Measurements from ENCODE around the gene OLFML3.

The OLFML3 gene

GRCh38 chr1:113995382-113995781 is 16.1 kb downstream of the OLFML3 start:
- Histone ChIP-seq H3K18ac (ENCODE audit: low read length) (no peak overlapping the region), H3K27me3 (ENCODE audit: control insufficient read depth in 3 of 3, insufficient read depth in 3 of 3, low read depth in 1 of 3, low read length in 3 of 3) (no peaks in the 10 kb centered on the region), H3K14ac (ENCODE audit: low read length) (no peak overlapping the region), H3K4me2 (ENCODE audit: insufficient read depth, low read length, poor library complexity, severe bottlenecking) (no peak overlapping the region), H2AK5ac (ENCODE audit: low read depth, low read length) (no peak overlapping the region), H3K36me3 (replicated peaks in 1 of 2; ENCODE audit: control insufficient read depth in 2 of 2, insufficient read depth in 2 of 2, low read length in 2 of 2) (no peaks in the 10 kb centered on the region), H2BK120ac (ENCODE audit: low read depth, low read length) (no peak overlapping the region), H4K8ac (ENCODE audit: low read depth, low read length) (no peak overlapping the region), H3K79me1 (ENCODE audit: low read depth, low read length) (no peaks in the 10 kb centered on the region), H2BK5ac (ENCODE audit: low read length) (no peak overlapping the region), H3K4me3 (ENCODE audit: low read length in 2 of 2) (no peak overlapping the region), H3K4me1 (ENCODE audit: control insufficient read depth in 2 of 2, insufficient read depth in 1 of 2, low read depth in 1 of 2, low read length in 2 of 2) (no peaks in the 10 kb centered on the region), H3K4ac (ENCODE audit: low read length) (no peak overlapping the region), H4K91ac (ENCODE audit: low read depth, low read length, poor library complexity) (no peak overlapping the region), H3K9me3 (replicated peaks in 1 of 2; ENCODE audit: control insufficient read depth in 2 of 2, insufficient read depth in 1 of 2, low read depth in 1 of 2, low read length in 2 of 2) (peaks cover 3 to 6% of the 10 kb centered on the region in 2 donors), H2BK15ac (ENCODE audit: low read length) (no peak overlapping the region), H3K9ac (ENCODE audit: low read depth, low read length, poor library complexity) (no peak overlapping the region), H2BK12ac (ENCODE audit: low read length) (no peak overlapping the region), H3K23ac (ENCODE audit: low read depth, low read length, poor library complexity) (no peak overlapping the region), H3K27ac (replicated peaks; ENCODE audit: low read length) (no peak overlapping the region), H2AFZ (ENCODE audit: low read length) (no peak overlapping the region)
- no peak for DNase-seq (ENCODE audit: low spot score)
- no CpG with 5 or more reads among the region's 2 CpGs for WGBS, 2 donors (ENCODE audit: extremely low coverage in 2 of 2, insufficient read length in 2 of 2, insufficient replicate concordance in 1 of 2)

GRCh38 chr1:113998361-113998760 is 19.1 kb downstream of the OLFML3 start:
- Histone ChIP-seq H2BK12ac (ENCODE audit: low read length) (no peak overlapping the region), H2AK5ac (ENCODE audit: low read depth, low read length) (no peak overlapping the region), H3K23ac (ENCODE audit: low read depth, low read length, poor library complexity) (no peak overlapping the region), H3K18ac (ENCODE audit: low read length) (no peak overlapping the region), H3K36me3 (replicated peaks in 1 of 2; ENCODE audit: control insufficient read depth in 2 of 2, insufficient read depth in 2 of 2, low read length in 2 of 2) (no peaks in the 10 kb centered on the region), H3K4me2 (ENCODE audit: insufficient read depth, low read length, poor library complexity, severe bottlenecking) (no peak overlapping the region), H3K27ac (replicated peaks; ENCODE audit: low read length) (no peak overlapping the region), H4K91ac (ENCODE audit: low read depth, low read length, poor library complexity) (no peak overlapping the region), H2BK120ac (ENCODE audit: low read depth, low read length) (no peak overlapping the region), H3K9ac (ENCODE audit: low read depth, low read length, poor library complexity) (no peak overlapping the region), H4K8ac (ENCODE audit: low read depth, low read length) (no peak overlapping the region), H3K27me3 (ENCODE audit: control insufficient read depth in 3 of 3, insufficient read depth in 3 of 3, low read depth in 1 of 3, low read length in 3 of 3) (no peaks in the 10 kb centered on the region), H3K79me1 (ENCODE audit: low read depth, low read length) (no peaks in the 10 kb centered on the region), H3K9me3 (replicated peaks in 1 of 2; ENCODE audit: control insufficient read depth in 2 of 2, insufficient read depth in 1 of 2, low read depth in 1 of 2, low read length in 2 of 2) (peaks cover 3% of the 10 kb centered on the region in 2 donors), H2AFZ (ENCODE audit: low read length) (no peak overlapping the region), H3K4me3 (ENCODE audit: low read length in 2 of 2) (no peak overlapping the region), H3K14ac (ENCODE audit: low read length) (no peak overlapping the region), H2BK5ac (ENCODE audit: low read length) (no peak overlapping the region), H3K4me1 (ENCODE audit: control insufficient read depth in 2 of 2, insufficient read depth in 1 of 2, low read depth in 1 of 2, low read length in 2 of 2) (peaks cover 5 to 12% of the 10 kb centered on the region in 2 donors), H3K4ac (ENCODE audit: low read length) (no peak overlapping the region), H2BK15ac (ENCODE audit: low read length) (no peak overlapping the region)
- no CpG with 5 or more reads among the region's 4 CpGs for WGBS, 2 donors (ENCODE audit: extremely low coverage in 2 of 2, insufficient read length in 2 of 2, insufficient replicate concordance in 1 of 2)
- DNase-seq (ENCODE audit: low spot score) = no peak

- Histone ChIP-seq H4K91ac (ENCODE audit: low read depth, low read length, poor library complexity) (no peak overlapping the region), H2BK15ac (ENCODE audit: low read length) (no peak overlapping the region), H3K4ac (ENCODE audit: low read length) (no peak overlapping the region), H3K4me1 (ENCODE audit: control insufficient read depth in 2 of 2, insufficient read depth in 1 of 2, low read depth in 1 of 2, low read length in 2 of 2) (peaks cover 5 to 13% of the 10 kb centered on the region in 2 donors), H3K14ac (ENCODE audit: low read length) (no peak overlapping the region), H2AK5ac (ENCODE audit: low read depth, low read length) (no peak overlapping the region), H3K27ac (replicated peaks; ENCODE audit: low read length) (no peak overlapping the region), H3K4me2 (ENCODE audit: insufficient read depth, low read length, poor library complexity, severe bottlenecking) (no peak overlapping the region), H2BK12ac (ENCODE audit: low read length) (no peak overlapping the region), H2BK120ac (ENCODE audit: low read depth, low read length) (no peak overlapping the region), H3K27me3 (ENCODE audit: control insufficient read depth in 3 of 3, insufficient read depth in 3 of 3, low read depth in 1 of 3, low read length in 3 of 3) (no peaks in the 10 kb centered on the region), H3K36me3 (replicated peaks in 1 of 2; ENCODE audit: control insufficient read depth in 2 of 2, insufficient read depth in 2 of 2, low read length in 2 of 2) (no peaks in the 10 kb centered on the region), H2BK5ac (ENCODE audit: low read length) (no peak overlapping the region), H2AFZ (ENCODE audit: low read length) (no peak overlapping the region), H3K79me1 (ENCODE audit: low read depth, low read length) (no peaks in the 10 kb centered on the region), H3K23ac (ENCODE audit: low read depth, low read length, poor library complexity) (no peak overlapping the region), H3K9ac (ENCODE audit: low read depth, low read length, poor library complexity) (no peak overlapping the region), H3K18ac (ENCODE audit: low read length) (no peak overlapping the region), H3K9me3 (replicated peaks in 1 of 2; ENCODE audit: control insufficient read depth in 2 of 2, insufficient read depth in 1 of 2, low read depth in 1 of 2, low read length in 2 of 2) (peaks cover 0 to 3% of the 10 kb centered on the region in 2 donors), H4K8ac (ENCODE audit: low read depth, low read length) (no peak overlapping the region), H3K4me3 (ENCODE audit: low read length in 2 of 2) (no peak overlapping the region)
- DNase-seq (ENCODE audit: low spot score) = no peak
- WGBS, 2 donors (ENCODE audit: extremely low coverage in 2 of 2, insufficient read length in 2 of 2, insufficient replicate concordance in 1 of 2) = no CpG with 5 or more reads among the region's 2 CpGs
These were observed 20.0 kb downstream of the OLFML3 start for GRCh38 chr1:113999233-113999632.

DNA sequence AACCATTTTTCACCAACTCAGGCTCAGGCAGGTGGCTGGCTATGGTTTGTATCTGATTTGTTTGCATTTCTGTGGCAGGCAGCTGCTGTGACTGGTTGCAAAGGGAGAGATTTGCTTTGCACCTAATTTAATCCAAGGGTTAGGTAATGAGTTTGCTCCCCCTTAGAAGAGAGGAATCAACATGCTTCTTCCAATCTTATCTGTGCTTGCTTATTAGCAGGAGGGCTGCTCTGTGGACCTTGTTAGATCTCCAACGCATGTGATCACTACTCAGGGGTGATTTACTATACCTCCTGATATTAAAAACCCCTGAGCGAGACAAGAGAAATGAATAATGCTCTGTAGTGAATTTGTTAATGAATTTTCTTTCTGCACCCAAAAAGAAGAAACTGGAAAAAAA is 20.5 kb downstream of the OLFML3 start:
- Histone ChIP-seq H3K4me3 (ENCODE audit: low read length in 2 of 2) (no peak overlapping the region), H2AK5ac (ENCODE audit: low read depth, low read length) (no peak overlapping the region)

More for the DNA sequence above, 20.5 kb downstream of the OLFML3 start:
- Histone ChIP-seq H2BK5ac (ENCODE audit: low read length) (no peak overlapping the region), H3K9ac (ENCODE audit: low read depth, low read length, poor library complexity) (no peak overlapping the region), H3K36me3 (replicated peaks in 1 of 2; ENCODE audit: control insufficient read depth in 2 of 2, insufficient read depth in 2 of 2, low read length in 2 of 2) (no peaks in the 10 kb centered on the region), H4K91ac (ENCODE audit: low read depth, low read length, poor library complexity) (no peak overlapping the region), H2BK15ac (ENCODE audit: low read length) (no peak overlapping the region), H3K18ac (ENCODE audit: low read length) (no peak overlapping the region), H3K27me3 (ENCODE audit: control insufficient read depth in 3 of 3, insufficient read depth in 3 of 3, low read depth in 1 of 3, low read length in 3 of 3) (no peaks in the 10 kb centered on the region), H3K9me3 (replicated peaks in 1 of 2; ENCODE audit: control insufficient read depth in 2 of 2, insufficient read depth in 1 of 2, low read depth in 1 of 2, low read length in 2 of 2) (peaks cover 0 to 3% of the 10 kb centered on the region in 2 donors), H3K4me2 (ENCODE audit: insufficient read depth, low read length, poor library complexity, severe bottlenecking) (no peak overlapping the region), H3K23ac (ENCODE audit: low read depth, low read length, poor library complexity) (no peak overlapping the region), H3K4me1 (ENCODE audit: control insufficient read depth in 2 of 2, insufficient read depth in 1 of 2, low read depth in 1 of 2, low read length in 2 of 2) (peaks cover 5 to 13% of the 10 kb centered on the region in 2 donors), H3K4ac (ENCODE audit: low read length) (no peak overlapping the region), H3K79me1 (ENCODE audit: low read depth, low read length) (no peaks in the 10 kb centered on the region), H2BK120ac (ENCODE audit: low read depth, low read length) (no peak overlapping the region), H2BK12ac (ENCODE audit: low read length) (no peak overlapping the region), H2AFZ (ENCODE audit: low read length) (no peak overlapping the region), H4K8ac (ENCODE audit: low read depth, low read length) (no peak overlapping the region), H3K27ac (replicated peaks; ENCODE audit: low read length) (no peak overlapping the region), H3K14ac (ENCODE audit: low read length) (no peak overlapping the region)
- no peak for DNase-seq (ENCODE audit: low spot score)
- WGBS, 2 donors (ENCODE audit: extremely low coverage in 2 of 2, insufficient read length in 2 of 2, insufficient replicate concordance in 1 of 2) = no CpG with 5 or more reads among the region's 2 CpGs

All from neuronal stem cell (in vitro differentiated cells).